ENCODE data around the gene HOXA1.
"Not testable (repeated sequence)": the region's sequence is repeated elsewhere in the genome, so short reads cannot be mapped to it uniquely, and the experiment has no call there.

The HOXA1 gene

DNA sequence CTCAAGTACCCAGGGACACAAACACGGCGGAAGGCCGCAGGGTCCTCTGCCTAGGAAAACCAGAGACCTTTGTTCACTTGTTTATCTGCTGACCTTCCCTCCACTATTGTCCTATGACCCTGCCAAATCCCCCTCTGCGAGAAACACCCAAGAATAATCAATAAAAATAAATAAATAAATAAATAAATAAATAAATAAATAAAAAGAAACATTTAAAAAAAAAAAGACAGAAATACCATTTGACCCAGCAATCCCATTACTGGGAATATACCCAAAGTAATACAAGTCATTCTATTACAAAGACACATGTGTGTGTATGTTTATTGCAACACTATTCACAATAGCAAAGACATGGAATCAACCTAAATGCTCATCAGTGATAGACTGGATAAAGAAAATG is 49.8 kb downstream of the HOXA1 start:
- not testable (repeated sequence) for DNase-seq (ENCODE audit: low read depth)

GRCh38 chr7:27045066-27045465 is 50.7 kb downstream of the HOXA1 start:
- DNase-seq (ENCODE audit: low read depth): not testable (repeated sequence)

Data from activated T-helper 1 cell treated with Interleukin-2 at 50 U/mL for 16 hours (primary cell).